Activated T-cell treated with anti-CD3 and anti-CD28 coated beads, Interleukin-2, amount 50 U/mL, for 4 hours (primary cell): ENCODE results near the gene CYB5RL. TPM values are rescaled to one million over a fixed set of nuclear protein-coding genes. Genes with fewer than 3 reads are reported as not detected.

ENCODE experiments used
- ATAC-seq, 2 donors: fragments of 200-7000 bp; cut with Tn5 transposase; one replicate each; pipeline ENCODE4 v1.10.0; 2021
- DNase-seq: peaks from one replicate; pipeline ENCODE4 v3.0.0-alpha.2; 2020
- H3K27me3 Mint-ChIP-seq: one replicate; pipeline ENCODE4 v1.8.0; 2021; ENCODE audit warnings: low read depth, mixed read lengths
- H3K36me3 Mint-ChIP-seq: one replicate; pipeline ENCODE4 v1.8.0; 2022; ENCODE audit warnings: mixed read lengths; ENCODE audit not compliant: insufficient read depth
- H3K4me1 Mint-ChIP-seq: one replicate; pipeline ENCODE4 v1.8.0; 2021; ENCODE audit warnings: low read depth, mixed read lengths
- H3K4me3 Mint-ChIP-seq: one replicate; pipeline ENCODE4 v1.8.0; 2021; ENCODE audit warnings: mild to moderate bottlenecking, moderate library complexity, mixed read lengths
- H3K9me3 Mint-ChIP-seq: one replicate; pipeline ENCODE4 v1.8.0; 2021; ENCODE audit warnings: mixed read lengths
- total RNA-seq, 3 donors: library from RNA; stranded (reverse); gene quantifications; one replicate each; pipeline ENCODE4 v1.2.1, GENCODE V29; 2021

Gene CYB5RL
- total RNA-seq: 1 to 10 TPM; 7.2 to 8.3 (median 7.7) TPM

- ATAC-seq (peak; percentile 98 to 99), DNase-seq (peak; percentile 81)
- H3K4me3 Mint-ChIP-seq: peak within 1 kb of the TSS; percentile 94
- H3K36me3 Mint-ChIP-seq: peaks cover 14% of the 10 kb centered on the region
- H3K9me3 Mint-ChIP-seq: no peaks in the 10 kb centered on the region
- H3K4me1 Mint-ChIP-seq: peaks cover 36% of the 10 kb centered on the region
- H3K27me3 Mint-ChIP-seq: no peaks in the 10 kb centered on the region
These were observed at the start of gene CYB5RL, which contains the start of gene MRPL37 for GRCh38 chr1:54199765-54200518. CYB5RL (minus strand) TSS chr1:54200030; CDS start chr1:54195616, 4,414 bp downstream. MRPL37 (plus strand) TSS chr1:54200167; CDS start chr1:54200244, 77 bp downstream.

GRCh38 chr1:54248966-54249365, 49.1 kb upstream of the CYB5RL start:
- no peaks in the 10 kb centered on the region for H3K4me1 Mint-ChIP-seq

GRCh38 chr1:54247863-54248515, 48.2 kb upstream of the CYB5RL start:
- Mint-ChIP-seq H3K4me1 (no peaks in the 10 kb centered on the region), H3K27me3 (no peaks in the 10 kb centered on the region), H3K36me3 (peaks cover 8% of the 10 kb centered on the region), H3K9me3 (no peaks in the 10 kb centered on the region), H3K4me3 (no peak overlapping the region)
- ATAC-seq (no peak), DNase-seq (no peak)

More at GRCh38 chr1:54248966-54249365, 49.1 kb upstream of the CYB5RL start:
- ATAC-seq: no peak
- no peak overlapping the region for H3K4me3 Mint-ChIP-seq
- peaks cover 7% of the 10 kb centered on the region for H3K36me3 Mint-ChIP-seq
- H3K9me3 Mint-ChIP-seq: no peaks in the 10 kb centered on the region
- no peaks in the 10 kb centered on the region for H3K27me3 Mint-ChIP-seq
- no peak for DNase-seq

GRCh38 chr1:54246116-54246721, 46.4 kb upstream of the CYB5RL start:
- Mint-ChIP-seq H3K27me3 (no peaks in the 10 kb centered on the region), H3K4me3 (no peak overlapping the region), H3K9me3 (no peaks in the 10 kb centered on the region), H3K4me1 (no peaks in the 10 kb centered on the region), H3K36me3 (peaks cover 10% of the 10 kb centered on the region)
- ATAC-seq (no peak), DNase-seq (no peak)

- peaks cover 7% of the 10 kb centered on the region for H3K36me3 Mint-ChIP-seq
- DNase-seq (no peak), ATAC-seq (no peak)
- H3K4me1 Mint-ChIP-seq: no peaks in the 10 kb centered on the region
- H3K27me3 Mint-ChIP-seq: no peaks in the 10 kb centered on the region
- H3K4me3 Mint-ChIP-seq: no peak overlapping the region
- H3K9me3 Mint-ChIP-seq: no peaks in the 10 kb centered on the region
These were observed 45.7 kb upstream of the CYB5RL start for GRCh38 chr1:54245501-54245900.

GRCh38 chr1:54244655-54245054, 44.8 kb upstream of the CYB5RL start:
- no peak overlapping the region for H3K4me3 Mint-ChIP-seq
- DNase-seq: no peak
- ATAC-seq: no peak
- H3K4me1 Mint-ChIP-seq: no peaks in the 10 kb centered on the region
- H3K9me3 Mint-ChIP-seq: no peaks in the 10 kb centered on the region
- H3K27me3 Mint-ChIP-seq: no peaks in the 10 kb centered on the region
- peaks cover 7% of the 10 kb centered on the region for H3K36me3 Mint-ChIP-seq

GRCh38 chr1:54243022-54243421, 43.2 kb upstream of the CYB5RL start:
- ATAC-seq: no peak

GRCh38 chr1:54241364-54241763, 41.5 kb upstream of the CYB5RL start:
- Mint-ChIP-seq H3K4me1 (no peaks in the 10 kb centered on the region), H3K36me3 (peaks cover 21% of the 10 kb centered on the region), H3K9me3 (no peaks in the 10 kb centered on the region), H3K4me3 (no peak overlapping the region), H3K27me3 (no peaks in the 10 kb centered on the region)
- no peak for DNase-seq
- ATAC-seq: no peak

More at GRCh38 chr1:54243022-54243421, 43.2 kb upstream of the CYB5RL start:
- Mint-ChIP-seq H3K4me3 (no peak overlapping the region), H3K4me1 (no peaks in the 10 kb centered on the region), H3K27me3 (no peaks in the 10 kb centered on the region), H3K9me3 (no peaks in the 10 kb centered on the region), H3K36me3 (peaks cover 8% of the 10 kb centered on the region)
- DNase-seq: no peak

- no peak for ATAC-seq
- Mint-ChIP-seq H3K4me3 (no peak overlapping the region), H3K4me1 (no peaks in the 10 kb centered on the region), H3K27me3 (no peaks in the 10 kb centered on the region), H3K36me3 (peaks cover 21% of the 10 kb centered on the region), H3K9me3 (no peaks in the 10 kb centered on the region)
- DNase-seq: no peak
These were observed 41.0 kb upstream of the CYB5RL start for GRCh38 chr1:54240741-54241335.

- Mint-ChIP-seq H3K36me3 (peaks cover 24% of the 10 kb centered on the region), H3K4me3 (no peak overlapping the region), H3K27me3 (no peaks in the 10 kb centered on the region), H3K4me1 (no peaks in the 10 kb centered on the region), H3K9me3 (no peaks in the 10 kb centered on the region)
- ATAC-seq (no peak), DNase-seq (no peak)
These were observed 39.8 kb upstream of the CYB5RL start for GRCh38 chr1:54239631-54240031.

GRCh38 chr1:54239035-54239383, 39.2 kb upstream of the CYB5RL start:
- no peak for ATAC-seq
- H3K9me3 Mint-ChIP-seq: no peaks in the 10 kb centered on the region
- H3K27me3 Mint-ChIP-seq: no peaks in the 10 kb centered on the region

GRCh38 chr1:54238353-54239034, 38.7 kb upstream of the CYB5RL start:
- no peaks in the 10 kb centered on the region for H3K4me1 Mint-ChIP-seq
- no peaks in the 10 kb centered on the region for H3K9me3 Mint-ChIP-seq
- H3K27me3 Mint-ChIP-seq: no peaks in the 10 kb centered on the region
- ATAC-seq (no peak), DNase-seq (no peak)
- H3K36me3 Mint-ChIP-seq: peaks cover 24% of the 10 kb centered on the region
- H3K4me3 Mint-ChIP-seq: no peak overlapping the region

More at GRCh38 chr1:54239035-54239383, 39.2 kb upstream of the CYB5RL start:
- Mint-ChIP-seq H3K36me3 (peaks cover 24% of the 10 kb centered on the region), H3K4me3 (no peak overlapping the region), H3K4me1 (no peaks in the 10 kb centered on the region)
- DNase-seq: no peak

GRCh38 chr1:54237586-54237985, 37.8 kb upstream of the CYB5RL start:
- ATAC-seq: no peak
- peaks cover 20% of the 10 kb centered on the region for H3K36me3 Mint-ChIP-seq
- H3K9me3 Mint-ChIP-seq: no peaks in the 10 kb centered on the region
- no peak overlapping the region for H3K4me3 Mint-ChIP-seq
- no peaks in the 10 kb centered on the region for H3K4me1 Mint-ChIP-seq
- DNase-seq: no peak
- H3K27me3 Mint-ChIP-seq: no peaks in the 10 kb centered on the region

GRCh38 chr1:54234284-54234683, 34.5 kb upstream of the CYB5RL start:
- Mint-ChIP-seq H3K4me1 (peaks cover 18% of the 10 kb centered on the region), H3K9me3 (no peaks in the 10 kb centered on the region), H3K36me3 (peaks cover 19% of the 10 kb centered on the region), H3K27me3 (no peaks in the 10 kb centered on the region), H3K4me3 (no peak overlapping the region)
- no peak for DNase-seq
- no peak for ATAC-seq
